Stimulated activated CD8-positive, alpha-beta memory T cell treated with anti-CD3 and anti-CD28 coated beads, Interleukin-12 subunit alpha, Interleukin-12 subunit beta, amount 100 ng/mL, for 4 hours (primary cell): ENCODE results near the gene TRIP13.
"Not testable (repeated sequence)": the region's sequence is repeated elsewhere in the genome, so short reads cannot be mapped to it uniquely, and the experiment has no call there.

Experiments used
- DNase-seq: peaks from one replicate; pipeline ENCODE4 v3.0.0-alpha.2; 2020; ENCODE audit warnings: low read depth

Gene TRIP13

GRCh38 chr5:892394-893136, at the start of gene TRIP13, which contains the start of gene BRD9:
Gene TRIP13, plus strand, starts transcription at chr5:892884. Its CDS starts 115 bp downstream, at chr5:892999.
Gene BRD9, minus strand, starts transcription at chr5:892801. Its CDS starts 144 bp downstream, at chr5:892657.
- DNase-seq, result peak; percentile 75

- DNase-seq, result not testable (repeated sequence)
These were observed 49.3 kb upstream of the TRIP13 start for GRCh38 chr5:843371-843770.

- DNase-seq, result not testable (repeated sequence)
These were observed 48.8 kb upstream of the TRIP13 start for GRCh38 chr5:843926-844325.

GRCh38 chr5:844426-844825, 48.3 kb upstream of the TRIP13 start:
- DNase-seq, result not testable (repeated sequence)

GRCh38 chr5:845031-845675, 47.5 kb upstream of the TRIP13 start:
- DNase-seq, result not testable (repeated sequence)

- not testable (repeated sequence) for DNase-seq
These were observed 46.7 kb upstream of the TRIP13 start for GRCh38 chr5:845676-846601.

GRCh38 chr5:846602-847091, 46.0 kb upstream of the TRIP13 start:
- DNase-seq, result not testable (repeated sequence)

- DNase-seq, result not testable (repeated sequence)
These were observed 45.5 kb upstream of the TRIP13 start for GRCh38 chr5:847212-847611.

- DNase-seq, result not testable (repeated sequence)
These were observed 44.9 kb upstream of the TRIP13 start for GRCh38 chr5:847736-848135.

- no peak for DNase-seq
These were observed 44.0 kb upstream of the TRIP13 start for GRCh38 chr5:848671-849111.

GRCh38 chr5:849651-850301, 42.9 kb upstream of the TRIP13 start:
- DNase-seq, result no peak

- DNase-seq, result no peak
These were observed 42.1 kb upstream of the TRIP13 start, which contains the start of gene ZDHHC11 for GRCh38 chr5:850511-851006. Gene ZDHHC11, minus strand, starts transcription at chr5:850986. Its CDS starts 384 bp downstream, at chr5:850602.

- no peak for DNase-seq
These were observed 41.6 kb upstream of the TRIP13 start for GRCh38 chr5:851076-851475.

- no peak for DNase-seq
These were observed 41.1 kb upstream of the TRIP13 start for GRCh38 chr5:851553-851952.

- no peak for DNase-seq
These were observed 40.7 kb upstream of the TRIP13 start for GRCh38 chr5:852018-852417.

- no peak for DNase-seq
These were observed 40.0 kb upstream of the TRIP13 start for GRCh38 chr5:852431-853401.

GRCh38 chr5:853416-854090, 39.1 kb upstream of the TRIP13 start:
- DNase-seq, result not testable (repeated sequence)

GRCh38 chr5:854217-854616, 38.5 kb upstream of the TRIP13 start:
- no peak for DNase-seq

- no peak for DNase-seq
These were observed 37.5 kb upstream of the TRIP13 start for GRCh38 chr5:854966-855743.
